ENCODE results near the gene ITIH4.

ITIH4 gene

GRCh38 chr3:52829906-52830463 lies 487 bp downstream of the ITIH4 start:
- no peak for DNase-seq

GRCh38 chr3:52829482-52829881 lies 990 bp downstream of the ITIH4 start:
- no peak for DNase-seq

- DNase-seq = no peak
These were observed 2.6 kb downstream of the ITIH4 start for GRCh38 chr3:52827866-52828376.

- DNase-seq = no peak
These were observed 3.0 kb downstream of the ITIH4 start for GRCh38 chr3:52827441-52827840.

GRCh38 chr3:52824037-52824436 lies 6.4 kb downstream of the ITIH4 start:
- no peak for DNase-seq

- DNase-seq = no peak
These were observed 8.1 kb downstream of the ITIH4 start for GRCh38 chr3:52822363-52822762.

- DNase-seq = no peak
These were observed 9.7 kb downstream of the ITIH4 start for GRCh38 chr3:52820736-52821135.

GRCh38 chr3:52819936-52820335 lies 10.5 kb downstream of the ITIH4 start:
- DNase-seq = no peak

GRCh38 chr3:52817860-52818259 lies 12.6 kb downstream of the ITIH4 start:
- no peak for DNase-seq

- no peak for DNase-seq
These were observed 13.3 kb downstream of the ITIH4 start for GRCh38 chr3:52817221-52817620.

- no peak for DNase-seq
These were observed 13.8 kb downstream of the ITIH4 start for GRCh38 chr3:52816654-52817053.

GRCh38 chr3:52816199-52816598 lies 14.3 kb downstream of the ITIH4 start:
- no peak for DNase-seq

- DNase-seq = no peak
These were observed 16.7 kb downstream of the ITIH4 start for GRCh38 chr3:52813810-52814209.

GRCh38 chr3:52811452-52812011 lies 18.9 kb downstream of the ITIH4 start:
- DNase-seq = no peak

- DNase-seq = no peak
These were observed 19.5 kb downstream of the ITIH4 start for GRCh38 chr3:52810923-52811322.

GRCh38 chr3:52809662-52810377 lies 20.7 kb downstream of the ITIH4 start:
- DNase-seq = no peak

- no peak for DNase-seq
These were observed 21.3 kb downstream of the ITIH4 start for GRCh38 chr3:52809149-52809548.

GRCh38 chr3:52805270-52806039 lies 25.0 kb downstream of the ITIH4 start:
- no peak for DNase-seq

GRCh38 chr3:52801839-52802238 lies 28.6 kb downstream of the ITIH4 start:
- no peak for DNase-seq

- no peak for DNase-seq
These were observed 30.4 kb downstream of the ITIH4 start for GRCh38 chr3:52800079-52800478.

- DNase-seq = no peak
These were observed 31.4 kb downstream of the ITIH4 start for GRCh38 chr3:52798978-52799476.

- DNase-seq = no peak
These were observed 32.0 kb downstream of the ITIH4 start for GRCh38 chr3:52798376-52798977.

GRCh38 chr3:52796411-52796810 lies 34.1 kb downstream of the ITIH4 start:
- DNase-seq = no peak
